Parathyroid adenoma (tissue), 2 donors: ENCODE measurements around the gene STRIP2.

ENCODE experiments used
- H2AFZ ChIP-seq: fragments of 300-600 bp; sonication (generic); one replicate; pipeline ENCODE4 v1.7.0; 2017; ENCODE audit warnings: antibody characterized with exemption, mild to moderate bottlenecking
- H3K27ac ChIP-seq: fragments of 300-600 bp; sonication (generic); one replicate; pipeline ENCODE4 v1.7.0; 2017
- H3K27me3 ChIP-seq: fragments of 300-600 bp; sonication (generic); one replicate; pipeline ENCODE4 v1.7.0; 2017; ENCODE audit warnings: low read length; ENCODE audit not compliant: control insufficient read depth, insufficient read depth
- H3K36me3 ChIP-seq: fragments of 300-600 bp; sonication (generic); one replicate; pipeline ENCODE4 v1.7.0; 2017; ENCODE audit warnings: low read length; ENCODE audit not compliant: control insufficient read depth, insufficient read depth
- H3K4me1 ChIP-seq: fragments of 300-600 bp; sonication (generic); one replicate; pipeline ENCODE4 v1.7.0; 2017; ENCODE audit warnings: control low read depth
- H3K4me2 ChIP-seq: fragments of 300-600 bp; sonication (generic); one replicate; pipeline ENCODE4 v1.7.0; 2017; ENCODE audit warnings: low read length
- H3K4me3 ChIP-seq: fragments of 300-600 bp; sonication (generic); one replicate; pipeline ENCODE4 v1.7.0; 2017; ENCODE audit warnings: low read depth, low read length
- H3K79me2 ChIP-seq: fragments of 300-600 bp; sonication (generic); one replicate; pipeline ENCODE4 v1.7.0; 2017; ENCODE audit warnings: control low read depth
- H3K9ac ChIP-seq: fragments of 300-600 bp; sonication (generic); one replicate; pipeline ENCODE4 v1.7.0; 2017; ENCODE audit warnings: mild to moderate bottlenecking
- H3K9me3 ChIP-seq: fragments of 300-600 bp; sonication (generic); one replicate; pipeline ENCODE4 v1.7.0; 2017; ENCODE audit warnings: low read length; ENCODE audit not compliant: control insufficient read depth
- TF ChIP-seq, protein P1 (sequence below): fragments of 300-600 bp; sonication (generic); IDR thresholded peaks from one replicate; pipeline ENCODE4 v1.7.0; 2017; ENCODE audit warnings: antibody characterized with exemption, mild to moderate bottlenecking
- donor health status: primary hyperparathyroidism.

The STRIP2 gene, protein sequence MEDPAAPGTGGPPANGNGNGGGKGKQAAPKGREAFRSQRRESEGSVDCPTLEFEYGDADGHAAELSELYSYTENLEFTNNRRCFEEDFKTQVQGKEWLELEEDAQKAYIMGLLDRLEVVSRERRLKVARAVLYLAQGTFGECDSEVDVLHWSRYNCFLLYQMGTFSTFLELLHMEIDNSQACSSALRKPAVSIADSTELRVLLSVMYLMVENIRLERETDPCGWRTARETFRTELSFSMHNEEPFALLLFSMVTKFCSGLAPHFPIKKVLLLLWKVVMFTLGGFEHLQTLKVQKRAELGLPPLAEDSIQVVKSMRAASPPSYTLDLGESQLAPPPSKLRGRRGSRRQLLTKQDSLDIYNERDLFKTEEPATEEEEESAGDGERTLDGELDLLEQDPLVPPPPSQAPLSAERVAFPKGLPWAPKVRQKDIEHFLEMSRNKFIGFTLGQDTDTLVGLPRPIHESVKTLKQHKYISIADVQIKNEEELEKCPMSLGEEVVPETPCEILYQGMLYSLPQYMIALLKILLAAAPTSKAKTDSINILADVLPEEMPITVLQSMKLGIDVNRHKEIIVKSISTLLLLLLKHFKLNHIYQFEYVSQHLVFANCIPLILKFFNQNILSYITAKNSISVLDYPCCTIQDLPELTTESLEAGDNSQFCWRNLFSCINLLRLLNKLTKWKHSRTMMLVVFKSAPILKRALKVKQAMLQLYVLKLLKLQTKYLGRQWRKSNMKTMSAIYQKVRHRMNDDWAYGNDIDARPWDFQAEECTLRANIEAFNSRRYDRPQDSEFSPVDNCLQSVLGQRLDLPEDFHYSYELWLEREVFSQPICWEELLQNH

DNA sequence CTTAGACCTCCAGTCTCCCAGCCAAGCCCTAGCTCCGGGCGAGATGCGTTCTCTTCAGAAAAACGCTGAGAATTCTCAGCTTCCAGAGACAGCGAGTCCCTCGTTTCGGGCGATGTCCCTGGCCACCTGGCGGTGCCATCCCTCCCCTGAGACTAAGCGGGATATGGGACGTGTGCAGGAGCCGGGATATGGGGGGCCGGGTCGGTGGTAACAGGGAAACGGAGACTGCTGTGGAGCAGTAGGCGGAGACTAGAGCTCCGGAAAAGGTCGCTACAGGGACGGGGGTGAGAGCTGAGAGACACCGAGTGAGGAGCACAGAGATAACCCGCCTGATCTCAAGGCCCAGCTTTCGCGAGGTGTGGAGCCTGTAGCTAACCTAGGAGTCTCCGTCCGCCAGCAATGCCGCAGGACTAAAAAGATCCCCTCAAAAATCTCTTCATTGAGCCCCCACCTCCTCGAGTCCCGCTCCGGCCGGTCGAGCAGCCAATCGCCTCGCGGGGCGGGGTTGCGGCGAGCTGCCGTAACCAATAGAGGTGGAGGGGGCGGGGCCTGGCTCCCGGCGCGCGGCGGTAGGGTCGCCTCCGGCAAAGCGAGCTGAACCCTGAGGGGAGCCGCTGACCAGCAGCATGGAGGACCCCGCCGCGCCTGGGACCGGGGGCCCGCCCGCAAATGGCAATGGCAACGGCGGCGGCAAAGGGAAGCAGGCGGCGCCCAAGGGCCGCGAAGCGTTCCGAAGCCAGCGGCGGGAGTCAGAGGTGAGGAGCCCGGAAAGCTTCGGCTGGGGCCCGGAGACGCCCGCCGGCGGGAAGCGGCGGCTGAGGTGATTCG, at the start of gene STRIP2:
Gene STRIP2 (plus strand): TSS at position 586 of the 828 bp plus-strand sequence. CDS start 41 bp downstream, at position 627.
- Histone ChIP-seq H3K27ac (no peak within 1 kb of the TSS), H3K9me3 (no peaks in the 10 kb centered on the region), H3K79me2 (no peaks in the 10 kb centered on the region), H3K36me3 (no peaks in the 10 kb centered on the region), H3K27me3 (no peaks in the 10 kb centered on the region), H3K9ac (no peak within 1 kb of the TSS), H3K4me3 (peak within 1 kb of the TSS; percentile 64), H2AFZ (peak within 1 kb of the TSS; percentile 79), H3K4me1 (no peaks in the 10 kb centered on the region), H3K4me2 (peak within 1 kb of the TSS; percentile 74)
- TF ChIP-seq, protein P1, sequence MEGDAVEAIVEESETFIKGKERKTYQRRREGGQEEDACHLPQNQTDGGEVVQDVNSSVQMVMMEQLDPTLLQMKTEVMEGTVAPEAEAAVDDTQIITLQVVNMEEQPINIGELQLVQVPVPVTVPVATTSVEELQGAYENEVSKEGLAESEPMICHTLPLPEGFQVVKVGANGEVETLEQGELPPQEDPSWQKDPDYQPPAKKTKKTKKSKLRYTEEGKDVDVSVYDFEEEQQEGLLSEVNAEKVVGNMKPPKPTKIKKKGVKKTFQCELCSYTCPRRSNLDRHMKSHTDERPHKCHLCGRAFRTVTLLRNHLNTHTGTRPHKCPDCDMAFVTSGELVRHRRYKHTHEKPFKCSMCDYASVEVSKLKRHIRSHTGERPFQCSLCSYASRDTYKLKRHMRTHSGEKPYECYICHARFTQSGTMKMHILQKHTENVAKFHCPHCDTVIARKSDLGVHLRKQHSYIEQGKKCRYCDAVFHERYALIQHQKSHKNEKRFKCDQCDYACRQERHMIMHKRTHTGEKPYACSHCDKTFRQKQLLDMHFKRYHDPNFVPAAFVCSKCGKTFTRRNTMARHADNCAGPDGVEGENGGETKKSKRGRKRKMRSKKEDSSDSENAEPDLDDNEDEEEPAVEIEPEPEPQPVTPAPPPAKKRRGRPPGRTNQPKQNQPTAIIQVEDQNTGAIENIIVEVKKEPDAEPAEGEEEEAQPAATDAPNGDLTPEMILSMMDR, result no peak

DNA sequence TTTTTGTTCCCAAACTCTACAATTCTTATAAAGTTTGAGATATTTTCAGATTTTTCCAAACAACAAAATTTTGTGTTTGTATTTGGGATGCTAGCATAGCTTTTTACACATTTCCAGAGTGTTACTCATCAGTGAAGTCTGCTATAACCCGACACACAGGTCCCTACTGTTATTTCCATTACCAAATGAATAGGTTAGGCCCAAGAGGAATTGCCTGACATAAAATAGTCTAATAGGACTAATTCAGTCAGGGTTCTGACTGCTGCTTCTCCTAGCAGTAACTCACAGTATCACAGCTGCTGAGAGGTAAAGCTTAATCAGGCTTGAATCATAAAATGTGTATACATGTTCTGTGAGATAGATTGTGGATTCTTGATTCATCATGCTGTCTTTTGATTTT, 49.1 kb upstream of the STRIP2 start:
- TF ChIP-seq, protein P1, result no peak
- Histone ChIP-seq H3K4me2 (no peak overlapping the region), H3K4me3 (no peak overlapping the region), H2AFZ (no peak overlapping the region), H3K4me1 (no peaks in the 10 kb centered on the region), H3K9me3 (no peaks in the 10 kb centered on the region), H3K27me3 (no peaks in the 10 kb centered on the region), H3K36me3 (no peaks in the 10 kb centered on the region), H3K9ac (no peak overlapping the region), H3K79me2 (no peaks in the 10 kb centered on the region), H3K27ac (no peak overlapping the region)

- Histone ChIP-seq H3K9ac (no peak overlapping the region), H3K27ac (no peak overlapping the region), H3K27me3 (no peaks in the 10 kb centered on the region), H3K4me2 (no peak overlapping the region), H3K9me3 (no peaks in the 10 kb centered on the region), H3K4me3 (no peak overlapping the region), H3K79me2 (no peaks in the 10 kb centered on the region), H2AFZ (no peak overlapping the region), H3K4me1 (no peaks in the 10 kb centered on the region), H3K36me3 (no peaks in the 10 kb centered on the region)
- TF ChIP-seq, protein P1, result no peak
Measured at GRCh38 chr7:129385598-129385997, 48.6 kb upstream of the STRIP2 start.

DNA sequence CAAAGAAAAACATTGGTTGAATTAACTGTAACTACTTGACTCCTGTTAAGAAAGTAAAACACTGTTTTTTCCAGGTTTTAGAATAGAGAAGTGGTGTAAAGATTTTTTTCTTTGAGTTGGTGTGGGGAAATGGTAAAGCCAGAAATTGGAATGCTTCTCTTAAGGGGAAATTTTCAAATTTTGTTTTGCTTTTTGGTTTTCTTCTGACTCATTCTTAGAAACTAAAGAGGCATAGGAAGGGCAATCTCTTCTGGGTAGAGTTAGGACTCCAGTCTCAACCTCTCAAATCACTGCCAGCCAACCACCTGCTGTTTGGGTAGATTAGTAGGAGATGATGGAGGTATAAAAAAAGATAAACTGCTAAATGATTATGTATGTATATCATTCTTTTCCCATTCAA, 47.7 kb upstream of the STRIP2 start:
- no peaks in the 10 kb centered on the region for H3K9me3 ChIP-seq
- no peak overlapping the region for H3K4me3 ChIP-seq
- H3K79me2 ChIP-seq, result no peaks in the 10 kb centered on the region
- no peak overlapping the region for H3K9ac ChIP-seq
- no peaks in the 10 kb centered on the region for H3K36me3 ChIP-seq
- H2AFZ ChIP-seq, result no peak overlapping the region
- TF ChIP-seq, protein P1, result no peak
- no peaks in the 10 kb centered on the region for H3K4me1 ChIP-seq
- no peak overlapping the region for H3K4me2 ChIP-seq
- H3K27ac ChIP-seq, result no peak overlapping the region
- H3K27me3 ChIP-seq, result no peaks in the 10 kb centered on the region
